Mammary epithelial cell (primary cell): ENCODE data around the gene ZACN.

Source experiments
- EZH2 ChIP-seq: IDR thresholded peaks from 2 replicates; pipeline ENCODE4 v1.6.1; 2012; ENCODE audit warnings: low read length, inconsistent platforms, borderline replicate concordance
- TF ChIP-seq, protein P1 (sequence below), 2 donors: IDR thresholded peaks in 1 of 2; conservative IDR thresholded peaks in 1 of 2; 2 replicates each; pipeline ENCODE4 v1.5.1; 2011 to 2012; ENCODE audit warnings: inconsistent platforms in 2 of 2, low read length in 2 of 2, mild to moderate bottlenecking in 2 of 2, control low read depth in 1 of 2, low read depth in 1 of 2; ENCODE audit not compliant: insufficient read depth in 1 of 2; ENCODE audit errors: extremely low read depth in 1 of 2

DNA sequence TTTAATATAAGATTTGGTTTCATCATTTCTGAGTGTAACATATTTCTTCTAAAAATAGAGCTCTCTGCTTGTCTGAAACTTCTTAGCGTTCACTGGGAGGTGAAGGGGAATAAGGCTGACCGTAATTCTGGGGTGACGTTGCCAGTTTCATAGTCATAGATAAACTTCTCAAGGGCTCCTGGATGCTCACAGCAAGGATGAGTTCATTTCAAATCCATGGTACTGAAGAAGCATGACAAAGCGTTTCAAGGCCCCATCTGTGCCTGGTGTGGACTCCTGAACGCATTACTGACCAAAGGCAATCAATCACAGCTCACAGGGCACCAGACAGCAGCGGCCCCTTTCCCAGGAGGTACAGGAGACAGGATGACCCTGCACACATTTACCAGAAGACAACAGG is 39.9 kb upstream of the ZACN start:
- TF ChIP-seq, protein P1, sequence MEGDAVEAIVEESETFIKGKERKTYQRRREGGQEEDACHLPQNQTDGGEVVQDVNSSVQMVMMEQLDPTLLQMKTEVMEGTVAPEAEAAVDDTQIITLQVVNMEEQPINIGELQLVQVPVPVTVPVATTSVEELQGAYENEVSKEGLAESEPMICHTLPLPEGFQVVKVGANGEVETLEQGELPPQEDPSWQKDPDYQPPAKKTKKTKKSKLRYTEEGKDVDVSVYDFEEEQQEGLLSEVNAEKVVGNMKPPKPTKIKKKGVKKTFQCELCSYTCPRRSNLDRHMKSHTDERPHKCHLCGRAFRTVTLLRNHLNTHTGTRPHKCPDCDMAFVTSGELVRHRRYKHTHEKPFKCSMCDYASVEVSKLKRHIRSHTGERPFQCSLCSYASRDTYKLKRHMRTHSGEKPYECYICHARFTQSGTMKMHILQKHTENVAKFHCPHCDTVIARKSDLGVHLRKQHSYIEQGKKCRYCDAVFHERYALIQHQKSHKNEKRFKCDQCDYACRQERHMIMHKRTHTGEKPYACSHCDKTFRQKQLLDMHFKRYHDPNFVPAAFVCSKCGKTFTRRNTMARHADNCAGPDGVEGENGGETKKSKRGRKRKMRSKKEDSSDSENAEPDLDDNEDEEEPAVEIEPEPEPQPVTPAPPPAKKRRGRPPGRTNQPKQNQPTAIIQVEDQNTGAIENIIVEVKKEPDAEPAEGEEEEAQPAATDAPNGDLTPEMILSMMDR (conservative IDR thresholded peaks at IDR 0.05 in 1 of 2, IDR thresholded peaks at IDR 0.05 in 1 of 2; ENCODE audit: extremely low read depth in 1 of 2, insufficient read depth in 1 of 2, low read depth in 1 of 2, low read length in 2 of 2) = no peak
- TF ChIP-seq EZH2 = no peak
